SK-N-SH (cell line): ENCODE results near the gene MTHFD2L. TPM values are rescaled to one million over a fixed set of nuclear protein-coding genes. Genes with fewer than 3 reads are reported as not detected.

Source experiments
- CTCF ChIA-PET: fragments of 300-600, 350-600 bp; formaldehyde crosslinking; extraction: SDS; loops from one replicate; lab custom pipeline; 2021; lab: Yijun Ruan, JAX
- POLR2A ChIA-PET: fragments of 350-600 bp; sonication (Branson Sonifier 250); formaldehyde crosslinking; extraction: SDS; loops from one replicate; lab custom pipeline; 2020; ENCODE audit warnings: antibody characterized with exemption, inconsistent platforms; lab: Yijun Ruan, JAX
- DNase-seq: peaks from one replicate; pipeline ENCODE4 v3.0.0; 2012
- H2AFZ ChIP-seq: fragments of 200-600 bp; sonication (generic); 2 replicates; pipeline ENCODE4 v1.8.1; 2016; ENCODE audit warnings: antibody characterized with exemption, mild to moderate bottlenecking, low read depth
- H3F3A ChIP-seq: fragments of 200-600 bp; sonication (generic); replicated peaks from 2 replicates; pipeline ENCODE3; 2016; ENCODE audit warnings: antibody characterized with exemption, mild to moderate bottlenecking; ENCODE audit not compliant: insufficient read depth
- H3K27ac ChIP-seq, 2 experiments: fragments of 200-500 bp in 1 of 2; fragments of 200-600 bp in 1 of 2; sonication (Bioruptor generic) in 1 of 2; sonication (generic), shearing (Covaris generic) in 1 of 2; 2 replicates each; pipeline versions ENCODE4 v1.5.1 to v1.6.1; 2014 to 2016; ENCODE audit warnings: low read depth in 2 of 2, inconsistent platforms in 1 of 2, low read length in 1 of 2, mild to moderate bottlenecking in 1 of 2, mixed read lengths in 1 of 2
- H3K27me3 ChIP-seq: fragments of 200-600 bp; sonication (generic), shearing (Covaris generic); 2 replicates; pipeline ENCODE4 v1.6.1; 2016; ENCODE audit warnings: mixed run types; ENCODE audit not compliant: insufficient read depth
- H3K36me3 ChIP-seq, 2 experiments: fragments of 200-500 bp in 1 of 2; fragments of 200-600 bp in 1 of 2; sonication (Bioruptor generic) in 1 of 2; sonication (generic) in 1 of 2; replicated peaks in 1 of 2; 2 replicates each; pipeline versions ENCODE3 to v1.5.1; 2014 to 2016; ENCODE audit warnings: low read length in 1 of 2, mild to moderate bottlenecking in 1 of 2; ENCODE audit not compliant: insufficient read depth in 2 of 2, control insufficient read depth in 1 of 2
- H3K4me1 ChIP-seq, 2 experiments: fragments of 200-500 bp in 1 of 2; fragments of 200-600 bp in 1 of 2; sonication (Bioruptor generic) in 1 of 2; sonication (generic), shearing (Covaris generic) in 1 of 2; 2 replicates each; pipeline versions ENCODE4 v1.5.1 to v1.6.1; 2014 to 2016; ENCODE audit warnings: low read depth in 1 of 2, low read length in 1 of 2, mixed run types in 1 of 2; ENCODE audit not compliant: insufficient read depth in 2 of 2, control insufficient read depth in 1 of 2
- H3K4me2 ChIP-seq: fragments of 200-600 bp; sonication (generic), shearing (Covaris generic); 2 replicates; pipeline ENCODE4 v1.6.1; 2017; ENCODE audit warnings: mixed run types
- H3K4me3 ChIP-seq, 2 experiments: fragments of 200-500 bp in 1 of 2; fragments of 200-600 bp in 1 of 2; sonication (Bioruptor generic) in 1 of 2; sonication (generic), shearing (Covaris generic) in 1 of 2; 2 replicates each; pipeline versions ENCODE4 v1.5.1 to v1.8.1; 2014 to 2016; ENCODE audit warnings: low read depth in 2 of 2, inconsistent platforms in 1 of 2, low read length in 1 of 2, mild to moderate bottlenecking in 1 of 2, mixed read lengths in 1 of 2, moderate library complexity in 1 of 2
- H3K79me2 ChIP-seq: fragments of 200-600 bp; sonication (generic); 2 replicates; pipeline ENCODE4 v1.8.1; 2017; ENCODE audit warnings: mild to moderate bottlenecking; ENCODE audit not compliant: insufficient read depth
- H3K9ac ChIP-seq: fragments of 200-600 bp; sonication (generic); 2 replicates; pipeline ENCODE4 v1.6.1; 2017; ENCODE audit warnings: mixed run types
- H3K9me2 ChIP-seq: fragments of 200-600 bp; sonication (generic); 2 replicates; pipeline ENCODE4 v1.6.1; 2017; ENCODE audit warnings: mixed run types
- H3K9me3 ChIP-seq: fragments of 200-600 bp; sonication (generic); 2 replicates; pipeline ENCODE4 v1.6.1; 2017; ENCODE audit warnings: mixed run types, mild to moderate bottlenecking, moderate library complexity
- H4K20me1 ChIP-seq: fragments of 200-600 bp; sonication (generic); 2 replicates; pipeline ENCODE4 v1.6.1; 2017; ENCODE audit warnings: mild to moderate bottlenecking, mixed run types; ENCODE audit not compliant: insufficient read depth
- EZH2phosphoT487 ChIP-seq: fragments of 200-600 bp; sonication (generic); IDR thresholded peaks from 2 replicates; pipeline ENCODE4 v1.6.1; 2017; ENCODE audit warnings: low read depth, mixed run types, mild to moderate bottlenecking, antibody characterized with exemption, moderate library complexity, borderline replicate concordance
- FOSL2 ChIP-seq: IDR thresholded peaks from 2 replicates; pipeline ENCODE4 v1.4.0; 2012; ENCODE audit warnings: low read depth, mild to moderate bottlenecking, moderate library complexity, borderline replicate concordance
- FOXJ3 ChIP-seq: sonication (generic); formaldehyde crosslinking; IDR thresholded peaks from 2 replicates; pipeline ENCODE4 v1.5.1; 2020; ENCODE audit warnings: mild to moderate bottlenecking, missing genetic modification reagents
- FOXM1 ChIP-seq: IDR thresholded peaks from 2 replicates; pipeline ENCODE4 v1.4.0; 2012; ENCODE audit warnings: low read depth, mild to moderate bottlenecking
- GABPA ChIP-seq: IDR thresholded peaks from 2 replicates; pipeline ENCODE4 v1.4.0; 2012; ENCODE audit warnings: low read depth, mild to moderate bottlenecking
- MXI1 ChIP-seq: IDR thresholded peaks from 2 replicates; pipeline ENCODE4 v1.6.1; 2012; ENCODE audit warnings: mild to moderate bottlenecking, low read depth, low read length, improper control_type of control experiment
- NRF1 ChIP-seq: IDR thresholded peaks from 2 replicates; pipeline ENCODE4 v1.6.1; 2012; ENCODE audit warnings: low read depth, mild to moderate bottlenecking, low read length
- POLR2AphosphoS5 ChIP-seq: IDR thresholded peaks from 2 replicates; pipeline ENCODE4 v1.6.1; 2012; ENCODE audit warnings: low read depth, low read length
- RCOR1 ChIP-seq: fragments of 150-350 bp; IDR thresholded peaks from 2 replicates; pipeline ENCODE4 v1.6.1; 2017; ENCODE audit warnings: antibody characterized with exemption, low read length
- SIN3A ChIP-seq: IDR thresholded peaks from 2 replicates; pipeline ENCODE4 v1.6.1; 2012; ENCODE audit warnings: low read depth, mild to moderate bottlenecking, low read length, moderate library complexity, borderline replicate concordance
- SMC3 ChIP-seq: IDR thresholded peaks from 2 replicates; pipeline ENCODE4 v1.6.1; 2012; ENCODE audit warnings: low read depth, low read length, improper control_type of control experiment
- TAF1 ChIP-seq: IDR thresholded peaks from 2 replicates; pipeline ENCODE4 v1.6.1; 2012; ENCODE audit warnings: low read depth, mild to moderate bottlenecking, low read length, moderate library complexity, borderline replicate concordance
- TEAD4 ChIP-seq: IDR thresholded peaks from 2 replicates; pipeline ENCODE4 v1.4.0; 2012; ENCODE audit warnings: mild to moderate bottlenecking, borderline replicate concordance; ENCODE audit not compliant: insufficient read depth
- WGBS: methylation state at CpG from one replicate; pipeline ENCODE4 v1.1.6; 2017; ENCODE audit warnings: low lambda C conversion rate; 5-methylcytosine and 5-hydroxymethylcytosine counted together
- polyA plus RNA-seq, 3 experiments: library from polyadenylated mRNA; depleted of rRNA; stranded (reverse); fragments of >200 nt; gene quantifications; 2 replicates each; pipeline ENCODE4 v1.2.3, GENCODE V29; 2012
- TF ChIP-seq, protein P1 (sequence below): IDR thresholded peaks from 2 replicates; pipeline ENCODE4; 2012
- TF ChIP-seq, protein P2 (sequence below): fragments of 200-600 bp; sonication (generic); IDR thresholded peaks from 2 replicates; pipeline ENCODE4 v1.6.1; 2017; ENCODE audit warnings: antibody characterized with exemption, mild to moderate bottlenecking, moderate library complexity
- TF ChIP-seq, protein P3 (sequence below): fragments of 150-350 bp; IDR thresholded peaks from 2 replicates; pipeline ENCODE4 v1.6.1; 2017; ENCODE audit warnings: antibody characterized with exemption, low read length, low read depth, borderline replicate concordance
- TF ChIP-seq, protein P4 (sequence below): fragments of 150-350 bp; IDR thresholded peaks from 2 replicates; pipeline ENCODE4 v1.6.1; 2016; ENCODE audit warnings: mild to moderate bottlenecking, low read depth, low read length
- TF ChIP-seq, protein P5 (sequence below): IDR thresholded peaks from 2 replicates; pipeline ENCODE4 v1.6.1; 2012; ENCODE audit warnings: mild to moderate bottlenecking, low read depth, low read length, moderate library complexity

MTHFD2L gene
- polyA plus RNA-seq, 1 of the 3 experiments (the other 2 are of a cell fraction) = 4.8 TPM

DNA sequence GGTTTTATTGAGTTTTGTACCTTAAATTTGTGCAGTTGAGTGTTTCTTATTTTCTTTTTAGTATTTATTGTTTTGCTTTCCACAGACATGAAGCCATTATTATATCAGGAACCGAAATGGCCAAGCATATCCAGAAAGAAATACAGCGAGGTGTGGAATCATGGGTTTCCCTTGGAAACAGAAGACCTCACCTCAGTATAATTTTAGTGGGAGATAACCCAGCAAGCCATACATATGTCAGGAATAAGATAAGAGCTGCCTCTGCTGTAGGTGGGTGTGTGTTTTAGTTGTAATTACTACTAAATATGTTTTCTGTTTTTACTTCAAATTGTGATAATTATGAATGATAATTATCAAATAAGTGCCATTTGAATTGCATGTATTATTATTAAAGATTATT lies 16.5 kb downstream of the MTHFD2L start:
- Histone ChIP-seq H3K9me2 (no peaks in the 10 kb centered on the region), H3K27me3 (no peaks in the 10 kb centered on the region), H3K9ac (no peak overlapping the region), H3K4me3 (no peak overlapping the region), H3K36me3 (peaks cover 0 to 2% of the 10 kb centered on the region in 2 experiments), H3K9me3 (no peaks in the 10 kb centered on the region), H3K4me1 (no peaks in the 10 kb centered on the region), H3K27ac (no peak overlapping the region), H2AFZ (no peak overlapping the region), H3K79me2 (no peaks in the 10 kb centered on the region), H4K20me1 (no peaks in the 10 kb centered on the region), H3K4me2 (no peak overlapping the region), H3F3A (no peaks in the 10 kb centered on the region)
- ChIA-PET CTCF (interaction anchor here (1.2 to 1.9 kb wide), 2 partner anchors 15 to 49 kb away, joined by 5 to 10 read pairs; no protein-coding TSS in a partner anchor), POLR2A (no interaction called here)
- WGBS = 83% methylated on average over 2 of the region's 2 CpGs
- TF ChIP-seq POLR2AphosphoS5 = no peak
- no peak for TF ChIP-seq EZH2phosphoT487
- TF ChIP-seq, protein P1, sequence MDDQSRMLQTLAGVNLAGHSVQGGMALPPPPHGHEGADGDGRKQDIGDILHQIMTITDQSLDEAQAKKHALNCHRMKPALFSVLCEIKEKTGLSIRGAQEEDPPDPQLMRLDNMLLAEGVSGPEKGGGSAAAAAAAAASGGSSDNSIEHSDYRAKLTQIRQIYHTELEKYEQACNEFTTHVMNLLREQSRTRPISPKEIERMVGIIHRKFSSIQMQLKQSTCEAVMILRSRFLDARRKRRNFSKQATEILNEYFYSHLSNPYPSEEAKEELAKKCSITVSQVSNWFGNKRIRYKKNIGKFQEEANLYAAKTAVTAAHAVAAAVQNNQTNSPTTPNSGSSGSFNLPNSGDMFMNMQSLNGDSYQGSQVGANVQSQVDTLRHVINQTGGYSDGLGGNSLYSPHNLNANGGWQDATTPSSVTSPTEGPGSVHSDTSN = no peak
- no peak for TF ChIP-seq FOSL2
- TF ChIP-seq, protein P2, sequence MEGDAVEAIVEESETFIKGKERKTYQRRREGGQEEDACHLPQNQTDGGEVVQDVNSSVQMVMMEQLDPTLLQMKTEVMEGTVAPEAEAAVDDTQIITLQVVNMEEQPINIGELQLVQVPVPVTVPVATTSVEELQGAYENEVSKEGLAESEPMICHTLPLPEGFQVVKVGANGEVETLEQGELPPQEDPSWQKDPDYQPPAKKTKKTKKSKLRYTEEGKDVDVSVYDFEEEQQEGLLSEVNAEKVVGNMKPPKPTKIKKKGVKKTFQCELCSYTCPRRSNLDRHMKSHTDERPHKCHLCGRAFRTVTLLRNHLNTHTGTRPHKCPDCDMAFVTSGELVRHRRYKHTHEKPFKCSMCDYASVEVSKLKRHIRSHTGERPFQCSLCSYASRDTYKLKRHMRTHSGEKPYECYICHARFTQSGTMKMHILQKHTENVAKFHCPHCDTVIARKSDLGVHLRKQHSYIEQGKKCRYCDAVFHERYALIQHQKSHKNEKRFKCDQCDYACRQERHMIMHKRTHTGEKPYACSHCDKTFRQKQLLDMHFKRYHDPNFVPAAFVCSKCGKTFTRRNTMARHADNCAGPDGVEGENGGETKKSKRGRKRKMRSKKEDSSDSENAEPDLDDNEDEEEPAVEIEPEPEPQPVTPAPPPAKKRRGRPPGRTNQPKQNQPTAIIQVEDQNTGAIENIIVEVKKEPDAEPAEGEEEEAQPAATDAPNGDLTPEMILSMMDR = no peak
- no peak for TF ChIP-seq SMC3
- no peak for TF ChIP-seq TEAD4
- TF ChIP-seq, protein P3, sequence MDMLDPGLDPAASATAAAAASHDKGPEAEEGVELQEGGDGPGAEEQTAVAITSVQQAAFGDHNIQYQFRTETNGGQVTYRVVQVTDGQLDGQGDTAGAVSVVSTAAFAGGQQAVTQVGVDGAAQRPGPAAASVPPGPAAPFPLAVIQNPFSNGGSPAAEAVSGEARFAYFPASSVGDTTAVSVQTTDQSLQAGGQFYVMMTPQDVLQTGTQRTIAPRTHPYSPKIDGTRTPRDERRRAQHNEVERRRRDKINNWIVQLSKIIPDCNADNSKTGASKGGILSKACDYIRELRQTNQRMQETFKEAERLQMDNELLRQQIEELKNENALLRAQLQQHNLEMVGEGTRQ = no peak
- no peak for TF ChIP-seq RCOR1
- TF ChIP-seq MXI1 = no peak
- TF ChIP-seq, protein P4, sequence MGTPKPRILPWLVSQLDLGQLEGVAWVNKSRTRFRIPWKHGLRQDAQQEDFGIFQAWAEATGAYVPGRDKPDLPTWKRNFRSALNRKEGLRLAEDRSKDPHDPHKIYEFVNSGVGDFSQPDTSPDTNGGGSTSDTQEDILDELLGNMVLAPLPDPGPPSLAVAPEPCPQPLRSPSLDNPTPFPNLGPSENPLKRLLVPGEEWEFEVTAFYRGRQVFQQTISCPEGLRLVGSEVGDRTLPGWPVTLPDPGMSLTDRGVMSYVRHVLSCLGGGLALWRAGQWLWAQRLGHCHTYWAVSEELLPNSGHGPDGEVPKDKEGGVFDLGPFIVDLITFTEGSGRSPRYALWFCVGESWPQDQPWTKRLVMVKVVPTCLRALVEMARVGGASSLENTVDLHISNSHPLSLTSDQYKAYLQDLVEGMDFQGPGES = no peak
- no peak for TF ChIP-seq TAF1
- TF ChIP-seq SIN3A = no peak
- TF ChIP-seq FOXJ3 (CRISPR knock-in tag) = no peak
- TF ChIP-seq, protein P5, sequence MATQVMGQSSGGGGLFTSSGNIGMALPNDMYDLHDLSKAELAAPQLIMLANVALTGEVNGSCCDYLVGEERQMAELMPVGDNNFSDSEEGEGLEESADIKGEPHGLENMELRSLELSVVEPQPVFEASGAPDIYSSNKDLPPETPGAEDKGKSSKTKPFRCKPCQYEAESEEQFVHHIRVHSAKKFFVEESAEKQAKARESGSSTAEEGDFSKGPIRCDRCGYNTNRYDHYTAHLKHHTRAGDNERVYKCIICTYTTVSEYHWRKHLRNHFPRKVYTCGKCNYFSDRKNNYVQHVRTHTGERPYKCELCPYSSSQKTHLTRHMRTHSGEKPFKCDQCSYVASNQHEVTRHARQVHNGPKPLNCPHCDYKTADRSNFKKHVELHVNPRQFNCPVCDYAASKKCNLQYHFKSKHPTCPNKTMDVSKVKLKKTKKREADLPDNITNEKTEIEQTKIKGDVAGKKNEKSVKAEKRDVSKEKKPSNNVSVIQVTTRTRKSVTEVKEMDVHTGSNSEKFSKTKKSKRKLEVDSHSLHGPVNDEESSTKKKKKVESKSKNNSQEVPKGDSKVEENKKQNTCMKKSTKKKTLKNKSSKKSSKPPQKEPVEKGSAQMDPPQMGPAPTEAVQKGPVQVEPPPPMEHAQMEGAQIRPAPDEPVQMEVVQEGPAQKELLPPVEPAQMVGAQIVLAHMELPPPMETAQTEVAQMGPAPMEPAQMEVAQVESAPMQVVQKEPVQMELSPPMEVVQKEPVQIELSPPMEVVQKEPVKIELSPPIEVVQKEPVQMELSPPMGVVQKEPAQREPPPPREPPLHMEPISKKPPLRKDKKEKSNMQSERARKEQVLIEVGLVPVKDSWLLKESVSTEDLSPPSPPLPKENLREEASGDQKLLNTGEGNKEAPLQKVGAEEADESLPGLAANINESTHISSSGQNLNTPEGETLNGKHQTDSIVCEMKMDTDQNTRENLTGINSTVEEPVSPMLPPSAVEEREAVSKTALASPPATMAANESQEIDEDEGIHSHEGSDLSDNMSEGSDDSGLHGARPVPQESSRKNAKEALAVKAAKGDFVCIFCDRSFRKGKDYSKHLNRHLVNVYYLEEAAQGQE = no peak
- TF ChIP-seq NRF1 = no peak
- TF ChIP-seq GABPA = no peak
- TF ChIP-seq FOXM1 = no peak
- DNase-seq = no peak
